ENCODE data around the gene GJA5. TPM values are rescaled to one million over a fixed set of nuclear protein-coding genes. Genes with fewer than 3 reads are reported as not detected.

Gene GJA5
- total RNA-seq = not detected in 2 replicates

DNA sequence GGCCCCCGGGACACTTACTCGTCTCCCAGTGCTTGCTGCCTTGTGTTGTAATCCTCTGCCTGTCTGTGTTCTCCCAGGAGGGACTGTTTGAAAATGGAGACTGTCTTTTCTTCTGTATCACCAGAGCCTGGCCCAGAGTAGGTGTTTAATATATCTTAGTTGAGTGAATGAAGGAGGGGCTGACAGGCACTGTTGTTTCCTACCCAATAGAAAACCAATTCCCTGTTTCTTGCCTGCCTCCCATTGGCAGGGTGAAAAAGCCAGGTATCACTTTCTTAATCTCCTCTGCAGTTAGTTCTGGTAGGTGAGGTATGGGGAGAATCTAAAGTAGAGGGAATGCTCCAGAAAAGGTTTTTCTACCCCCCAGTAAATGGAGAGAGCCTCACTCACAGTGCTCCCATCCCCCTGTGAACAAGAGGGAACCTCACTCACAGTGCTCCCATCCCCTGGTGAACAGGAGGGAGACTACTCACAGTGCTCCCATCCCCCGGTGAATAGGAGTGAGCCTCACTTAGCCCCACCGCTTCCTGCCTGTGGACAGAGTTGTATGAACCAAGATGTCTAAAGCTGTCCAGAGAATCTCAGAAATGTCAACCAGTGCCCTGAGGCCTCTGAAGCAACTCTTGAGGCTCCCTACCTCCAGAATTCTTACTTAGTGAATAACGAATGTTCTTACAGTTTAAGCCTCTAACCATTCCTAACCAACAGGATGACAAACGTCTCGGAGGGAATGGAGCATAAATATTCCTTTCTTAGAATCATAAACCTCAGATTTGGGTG is at the start of gene GJA5:
Gene GJA5, minus strand, starts transcription at position 122 of the 780 bp plus-strand sequence. CDS start 1,364 bp downstream, outside the sequence.

Other genes with a start within 250 kb of the GJA5 start
- gene BCL9, start 219.1 kb downstream of the GJA5 start, total RNA-seq = 7.9 and 10.1 TPM in 2 replicates
- gene ACP6, start 90.1 kb downstream of the GJA5 start, total RNA-seq = 9.4 and 10.9 TPM in 2 replicates
- gene GJA8, start 142.2 kb upstream of the GJA5 start, total RNA-seq = not detected in 2 replicates
- 8.9 and 14.3 TPM in 2 replicates for gene GPR89B, start 167.8 kb upstream of the GJA5 start, total RNA-seq

Measured in bronchus fibroblast of lung (primary cell).